ENCODE measurements around the gene PRRG3.

The PRRG3 gene

DNA sequence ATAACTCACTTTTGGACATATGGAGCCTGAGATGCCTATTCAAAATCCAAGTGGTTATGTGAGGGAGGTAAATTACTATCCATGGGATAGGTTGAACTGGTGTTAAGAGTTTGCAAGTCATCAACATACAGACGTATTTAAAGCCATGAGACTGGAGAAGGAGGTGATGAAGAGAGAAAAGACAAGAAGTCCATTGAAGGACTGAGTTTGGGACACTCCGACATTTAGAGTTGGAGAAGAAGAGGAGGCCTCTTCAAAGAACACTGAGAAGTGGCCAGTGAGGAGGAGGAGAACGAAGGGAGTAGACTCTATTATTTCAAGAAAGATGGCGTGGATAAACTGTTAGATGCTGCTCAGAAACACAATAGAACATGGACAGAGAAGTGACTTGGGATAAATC, 39.2 kb downstream of the PRRG3 start, which contains the start of gene CNGA2:
Gene CNGA2, plus strand, starts transcription at position 301 of the 400 bp plus-strand sequence. CDS start 3,738 bp downstream, outside the sequence.
- no peak within 1 kb of the TSS for H3K27ac ChIP-seq
- no peak for TF ChIP-seq ZFX (IDR thresholded peaks at IDR 0.05)
- TF ChIP-seq, protein P1, sequence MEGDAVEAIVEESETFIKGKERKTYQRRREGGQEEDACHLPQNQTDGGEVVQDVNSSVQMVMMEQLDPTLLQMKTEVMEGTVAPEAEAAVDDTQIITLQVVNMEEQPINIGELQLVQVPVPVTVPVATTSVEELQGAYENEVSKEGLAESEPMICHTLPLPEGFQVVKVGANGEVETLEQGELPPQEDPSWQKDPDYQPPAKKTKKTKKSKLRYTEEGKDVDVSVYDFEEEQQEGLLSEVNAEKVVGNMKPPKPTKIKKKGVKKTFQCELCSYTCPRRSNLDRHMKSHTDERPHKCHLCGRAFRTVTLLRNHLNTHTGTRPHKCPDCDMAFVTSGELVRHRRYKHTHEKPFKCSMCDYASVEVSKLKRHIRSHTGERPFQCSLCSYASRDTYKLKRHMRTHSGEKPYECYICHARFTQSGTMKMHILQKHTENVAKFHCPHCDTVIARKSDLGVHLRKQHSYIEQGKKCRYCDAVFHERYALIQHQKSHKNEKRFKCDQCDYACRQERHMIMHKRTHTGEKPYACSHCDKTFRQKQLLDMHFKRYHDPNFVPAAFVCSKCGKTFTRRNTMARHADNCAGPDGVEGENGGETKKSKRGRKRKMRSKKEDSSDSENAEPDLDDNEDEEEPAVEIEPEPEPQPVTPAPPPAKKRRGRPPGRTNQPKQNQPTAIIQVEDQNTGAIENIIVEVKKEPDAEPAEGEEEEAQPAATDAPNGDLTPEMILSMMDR (conservative IDR thresholded peaks at IDR 0.05) = no peak

GRCh38 chrX:151735219-151735618, 40.0 kb downstream of the PRRG3 start:
- TF ChIP-seq, protein P1 (conservative IDR thresholded peaks at IDR 0.05) = no peak
- no peak overlapping the region for H3K27ac ChIP-seq

DNA sequence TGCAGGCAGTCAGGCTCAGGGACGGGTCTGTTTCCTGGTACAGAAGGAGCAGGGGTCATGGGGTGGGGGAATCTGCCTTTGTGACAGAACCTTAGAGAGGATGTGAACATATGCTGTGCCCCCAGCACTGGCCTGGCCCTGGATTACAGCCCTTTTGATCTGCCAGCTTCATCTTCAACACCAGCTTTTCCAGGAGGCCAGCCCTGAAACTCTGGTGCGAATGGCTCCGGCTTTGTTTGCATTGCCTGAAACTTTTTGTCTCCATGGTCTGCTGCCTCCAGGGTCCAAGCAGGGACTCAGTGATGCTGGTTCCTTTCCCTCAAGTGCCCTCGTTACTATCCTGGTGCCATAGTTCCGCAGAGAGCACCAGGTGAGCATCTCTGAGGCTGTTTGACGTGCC, 41.4 kb downstream of the PRRG3 start:
- no peak overlapping the region for H3K27ac ChIP-seq
- TF ChIP-seq, protein P1 (conservative IDR thresholded peaks at IDR 0.05) = no peak
- no peak for TF ChIP-seq ZFX (IDR thresholded peaks at IDR 0.05)

DNA sequence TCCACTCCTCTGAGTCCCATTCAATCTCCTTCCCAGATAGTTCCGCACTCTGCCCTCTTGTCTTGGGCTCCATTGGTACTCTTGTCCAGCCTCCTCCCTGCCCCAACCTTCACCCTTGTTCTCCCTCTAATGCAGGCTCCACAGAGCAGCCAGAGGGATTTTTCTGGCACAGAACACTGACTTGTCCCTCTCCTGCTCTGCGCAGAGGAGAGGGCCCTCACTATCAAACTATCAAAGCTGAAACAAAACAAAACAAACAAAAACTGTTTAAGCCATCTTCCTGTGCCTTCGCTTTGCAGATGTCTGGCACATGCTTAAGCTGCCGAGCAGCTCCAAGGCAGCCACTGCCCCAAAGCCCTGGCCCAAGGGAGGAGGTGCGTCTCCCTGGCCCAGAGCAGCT, 42.2 kb downstream of the PRRG3 start:
- TF ChIP-seq, protein P1 (conservative IDR thresholded peaks at IDR 0.05) = no peak
- TF ChIP-seq ZFX (IDR thresholded peaks at IDR 0.05) = no peak

DNA sequence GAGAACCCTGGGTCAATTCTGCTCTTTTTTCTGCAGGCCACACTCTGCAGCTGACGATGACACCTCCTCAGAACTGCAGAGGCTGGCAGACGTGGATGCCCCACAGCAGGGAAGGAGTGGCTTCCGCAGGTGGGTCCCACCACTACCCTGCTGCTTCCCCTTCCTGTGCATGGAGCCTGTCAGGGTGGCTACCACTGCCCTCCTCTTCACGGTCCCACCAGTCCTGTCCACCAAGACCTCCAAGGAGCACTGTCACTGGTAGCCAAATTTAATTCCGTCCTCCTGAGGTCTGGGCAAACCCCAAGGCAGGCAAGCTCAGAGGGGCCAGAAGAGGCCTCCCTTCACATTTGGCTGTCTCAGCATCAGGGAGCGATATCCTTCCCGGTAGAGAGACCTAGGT, 43.5 kb downstream of the PRRG3 start:
- TF ChIP-seq, protein P1 (conservative IDR thresholded peaks at IDR 0.05) = no peak
- TF ChIP-seq ZFX (IDR thresholded peaks at IDR 0.05) = no peak
- H3K27ac ChIP-seq = no peak overlapping the region

More for the DNA sequence above, 42.2 kb downstream of the PRRG3 start:
- no peak overlapping the region for H3K27ac ChIP-seq

- no peak for TF ChIP-seq ZFX (IDR thresholded peaks at IDR 0.05)
- TF ChIP-seq, protein P1 (conservative IDR thresholded peaks at IDR 0.05) = no peak
- no peak overlapping the region for H3K27ac ChIP-seq
These were observed 46.3 kb downstream of the PRRG3 start for GRCh38 chrX:151741606-151742005.

DNA sequence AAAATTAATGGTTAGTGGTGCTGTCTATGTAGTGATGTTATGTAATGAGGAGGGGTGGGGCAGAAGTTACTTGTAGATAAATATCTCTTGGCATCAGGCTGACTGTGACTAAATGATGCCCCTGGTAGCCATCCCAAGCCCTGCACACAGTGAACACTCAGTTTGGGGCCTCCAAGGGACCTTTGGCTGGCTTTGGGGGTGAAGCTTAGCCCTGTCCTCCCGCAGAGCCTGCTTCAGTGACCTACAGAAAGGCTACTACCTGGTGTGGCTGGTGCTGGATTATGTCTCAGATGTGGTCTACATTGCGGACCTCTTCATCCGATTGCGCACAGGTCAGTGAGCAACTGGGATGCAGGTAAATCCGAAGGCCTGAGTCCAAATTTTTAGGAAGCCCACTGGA, 47.1 kb downstream of the PRRG3 start:
- no peak overlapping the region for H3K27ac ChIP-seq
- TF ChIP-seq, protein P1 (conservative IDR thresholded peaks at IDR 0.05) = no peak
- TF ChIP-seq ZFX (IDR thresholded peaks at IDR 0.05) = no peak

Data from C4-2B (cell line).